HG03196 (cell line): Measurements from ENCODE around the gene ARMH2.
"Not testable (repeated sequence)": the region's sequence is repeated elsewhere in the genome, so short reads cannot be mapped to it uniquely, and the experiment has no call there.

Experiments
- ATAC-seq: cut with Tn5 transposase; IDR thresholded peaks from one replicate; pipeline ENCODE4 v1.9.1; 2021; ENCODE audit not compliant: unreplicated experiment

The ARMH2 gene

GRCh38 chr6:24765968-24766367, 32.7 kb downstream of the ARMH2 start:
- not testable (repeated sequence) for ATAC-seq

DNA sequence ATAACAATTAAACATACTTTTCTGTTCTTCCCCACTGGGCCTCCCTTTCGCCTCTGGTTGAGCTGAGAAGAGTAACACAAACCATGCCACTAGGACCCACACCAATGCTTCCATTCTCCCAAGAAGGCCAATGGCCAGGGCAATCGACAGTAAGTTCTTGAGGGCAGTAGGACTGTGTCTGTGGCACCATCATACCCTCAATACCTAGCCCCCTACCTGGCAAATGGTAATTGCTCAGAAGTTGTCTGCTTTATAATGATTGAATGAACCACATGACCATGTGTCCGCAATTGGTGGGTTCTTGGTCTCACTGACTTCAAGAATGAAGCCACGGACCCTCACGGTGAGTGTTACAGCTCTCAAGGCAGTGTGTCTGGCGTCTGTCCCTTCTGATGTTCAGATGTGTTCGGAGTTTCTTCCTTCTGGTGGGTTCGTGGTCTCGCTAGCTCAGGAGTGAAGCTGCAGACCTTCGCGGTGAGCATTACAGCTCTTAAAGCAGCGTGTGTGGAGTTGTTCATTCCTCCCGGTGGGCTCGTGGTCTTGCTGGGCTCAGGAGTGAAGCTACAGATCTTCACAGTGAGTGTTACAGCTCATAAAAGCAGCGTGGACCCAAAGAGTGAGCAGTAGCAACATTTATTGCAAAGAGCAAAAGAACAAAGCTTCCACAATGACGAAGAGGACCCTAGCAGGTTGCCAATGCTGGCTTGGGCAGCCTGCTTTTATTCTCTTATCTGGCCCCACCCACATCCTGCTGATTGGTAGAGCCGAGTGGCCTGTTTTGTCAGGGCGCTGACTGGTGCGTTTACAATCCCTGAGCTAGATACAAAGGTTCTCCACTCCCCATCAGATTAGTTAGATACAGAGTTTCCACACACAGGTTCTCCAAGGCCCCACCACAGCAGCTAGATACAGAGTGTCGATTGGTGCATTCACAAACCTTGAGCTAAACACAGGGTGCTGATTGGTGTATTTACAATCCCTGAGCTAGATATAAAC, 33.6 kb downstream of the ARMH2 start:
- not testable (repeated sequence) for ATAC-seq

GRCh38 chr6:24763578-24763977, 35.1 kb downstream of the ARMH2 start:
- ATAC-seq: no peak

- no peak for ATAC-seq
These were observed 36.9 kb downstream of the ARMH2 start for GRCh38 chr6:24761851-24762250.

DNA sequence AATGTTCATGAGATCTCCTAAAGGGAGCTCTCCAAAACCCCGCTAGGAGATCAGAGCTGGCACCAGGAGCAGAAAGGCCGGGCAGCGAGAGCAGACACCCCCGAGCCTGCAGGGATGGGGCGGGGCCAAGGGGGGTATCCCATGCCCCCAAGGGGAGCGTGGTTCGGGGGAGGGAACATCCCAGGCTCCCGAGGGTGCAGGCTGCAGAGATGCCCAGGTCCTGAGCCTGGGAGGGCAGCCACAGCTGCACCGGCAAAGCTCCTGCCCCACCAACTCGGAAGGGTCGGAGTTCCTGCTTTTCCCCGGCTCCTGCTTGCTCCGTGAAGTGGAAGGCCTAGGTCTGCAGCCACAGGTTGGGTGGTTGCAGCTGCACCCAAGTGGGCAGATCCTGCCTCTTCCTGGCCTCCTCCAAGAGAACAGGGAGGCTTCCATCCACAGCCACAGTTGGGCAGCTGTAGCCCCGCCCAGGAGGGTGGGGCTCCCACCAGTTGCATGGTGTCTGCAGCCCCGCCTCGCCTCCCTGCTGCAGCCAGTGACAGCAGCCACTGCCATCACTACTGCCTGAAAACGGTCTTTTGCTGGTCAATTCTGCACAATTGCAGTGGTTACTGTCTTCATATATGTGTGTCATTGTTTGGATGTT, 37.4 kb downstream of the ARMH2 start:
- no peak for ATAC-seq

DNA sequence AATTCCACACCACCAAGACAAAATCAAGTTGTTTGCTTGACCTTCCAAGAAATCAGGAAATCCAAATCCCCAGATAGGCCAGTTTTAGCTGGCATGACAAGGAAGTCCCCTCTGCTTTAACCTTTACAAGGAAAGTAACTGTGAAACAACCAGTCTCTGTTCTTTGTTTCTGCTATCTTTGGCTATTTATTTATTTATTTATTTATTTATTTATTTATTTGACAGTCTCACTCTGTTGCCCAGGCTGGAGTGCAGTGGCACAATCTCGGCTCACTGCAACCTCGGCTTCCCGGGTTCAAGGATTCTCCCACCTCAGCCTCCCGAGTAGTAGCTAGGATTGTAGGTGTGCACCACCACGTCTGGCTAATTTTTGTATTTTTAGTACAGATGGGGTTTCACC, 38.5 kb downstream of the ARMH2 start:
- ATAC-seq: no peak

- ATAC-seq: no peak
These were observed 39.0 kb downstream of the ARMH2 start for GRCh38 chr6:24759718-24760117.

- ATAC-seq: no peak
These were observed 41.1 kb downstream of the ARMH2 start for GRCh38 chr6:24757611-24758010.

DNA sequence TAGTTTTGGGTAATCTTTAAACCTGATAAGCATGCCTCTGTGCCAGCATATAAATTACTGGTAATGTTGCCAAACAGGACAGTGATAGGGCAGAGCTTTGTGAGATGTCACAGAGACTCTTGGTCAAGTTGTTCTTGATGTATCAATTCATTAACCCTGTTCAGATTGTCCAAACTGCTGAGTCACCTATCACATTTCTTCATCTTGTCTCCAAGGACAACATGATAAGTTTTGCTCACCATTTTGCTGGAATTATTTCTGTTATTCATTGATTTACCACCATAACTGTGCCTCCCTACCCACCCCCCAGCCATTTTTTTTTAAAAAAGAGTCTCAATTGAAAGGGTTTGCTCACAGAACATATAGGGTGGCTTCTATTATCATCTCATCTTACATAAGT, 43.4 kb downstream of the ARMH2 start:
- no peak for ATAC-seq

DNA sequence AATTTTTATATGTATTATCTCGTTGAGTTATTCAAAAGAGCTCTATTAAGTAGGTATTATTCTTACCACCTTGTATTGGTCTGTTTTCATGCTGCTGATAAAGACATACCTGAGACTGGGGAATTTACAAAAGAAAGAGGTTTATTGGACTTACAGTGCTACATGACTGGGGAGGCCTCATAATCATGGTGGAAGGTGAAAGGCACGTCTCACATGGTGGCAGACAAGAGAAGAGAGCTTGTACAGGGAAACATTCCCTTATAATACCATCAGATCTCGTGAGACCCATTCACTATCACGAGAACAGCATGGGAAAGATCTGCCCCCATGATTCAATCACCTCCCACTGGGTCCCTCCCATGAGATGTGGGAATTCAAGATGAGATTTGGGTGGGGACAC, 44.3 kb downstream of the ARMH2 start:
- not testable (repeated sequence) for ATAC-seq

- no peak for ATAC-seq
These were observed 45.2 kb downstream of the ARMH2 start for GRCh38 chr6:24753545-24753944.

DNA sequence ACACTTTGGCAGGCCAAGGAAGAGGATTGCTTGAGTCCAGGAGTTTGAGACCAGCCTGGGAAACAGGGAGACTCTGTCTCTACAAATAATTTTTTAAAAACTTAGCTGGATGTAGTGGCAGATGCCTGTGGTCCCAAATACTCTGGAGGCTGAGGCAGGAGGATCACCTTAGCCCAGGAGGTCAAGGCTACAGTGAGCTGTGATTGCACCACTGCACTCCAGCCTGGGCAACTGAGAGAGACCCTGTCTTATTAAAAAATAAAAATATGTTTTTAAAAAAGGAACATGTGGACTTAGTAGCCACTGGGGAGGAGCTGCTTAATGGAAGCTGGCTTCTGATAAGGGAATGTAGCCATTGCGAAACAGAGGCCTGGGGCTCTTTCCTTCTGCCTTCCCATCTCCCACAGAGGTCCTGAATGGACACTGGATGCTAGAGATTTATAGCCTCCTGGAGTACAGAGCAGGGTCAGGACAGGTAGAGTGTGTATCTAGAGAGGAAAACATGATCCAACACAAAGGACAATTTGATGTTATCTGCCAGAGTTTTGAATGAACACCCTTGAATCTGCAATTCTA, 45.7 kb downstream of the ARMH2 start:
- no peak for ATAC-seq

- no peak for ATAC-seq
These were observed 46.2 kb downstream of the ARMH2 start for GRCh38 chr6:24752503-24752902.

- ATAC-seq: not testable (repeated sequence)
These were observed 47.8 kb downstream of the ARMH2 start for GRCh38 chr6:24750878-24751277.

DNA sequence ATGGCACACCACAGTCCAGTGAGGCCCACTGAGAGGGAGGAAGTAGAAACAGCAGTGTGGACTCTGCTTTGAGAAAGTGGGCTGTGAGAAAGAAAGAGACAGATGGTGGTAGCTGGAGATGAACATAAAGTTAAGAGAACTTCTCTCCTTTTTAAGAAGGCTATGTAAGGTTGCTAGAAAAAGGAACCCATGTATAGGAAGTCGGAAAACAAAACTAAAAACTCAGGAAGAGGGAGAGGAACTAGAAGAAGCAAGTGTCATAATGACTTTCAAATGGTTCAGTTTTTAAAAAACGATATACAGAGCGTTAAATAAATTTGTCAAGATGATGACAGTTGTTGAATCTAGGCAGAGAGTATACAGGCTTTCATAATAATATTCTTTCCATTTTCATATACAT, 49.4 kb downstream of the ARMH2 start:
- no peak for ATAC-seq
